BE2C (cell line): Measurements from ENCODE around the gene MAPKAP1.
A peak's percentile ranks its signal among the peaks of the same experiment; 100 is the strongest.

Experiments used
- DNase-seq: peaks from one replicate; pipeline ENCODE4 v3.0.0-alpha.2; 2020
- H3K27me3 ChIP-seq: fragments of 250-450 bp; sonication (Bioruptor Pico); 2 replicates; pipeline ENCODE4 v1.5.1; 2020; ENCODE audit warnings: mild to moderate bottlenecking
- H3K36me3 ChIP-seq: fragments of 250-450 bp; sonication (Bioruptor Pico); 2 replicates; pipeline ENCODE4 v1.5.1; 2020; ENCODE audit warnings: mild to moderate bottlenecking
- H3K4me1 ChIP-seq: fragments of 250-450 bp; sonication (Bioruptor Pico); 2 replicates; pipeline ENCODE4 v1.5.1; 2020
- H3K4me3 ChIP-seq: 2 replicates; pipeline ENCODE4 v1.5.1; 2011; ENCODE audit warnings: low read depth, low read length
- H3K9me3 ChIP-seq: fragments of 250-450 bp; sonication (Bioruptor Pico); 2 replicates; pipeline ENCODE4 v1.5.1; 2020
- TF ChIP-seq, protein P1 (sequence below): IDR thresholded peaks from 2 replicates; pipeline ENCODE4 v1.5.1; 2012; ENCODE audit warnings: mild to moderate bottlenecking, low read depth, low read length

Gene MAPKAP1

DNA sequence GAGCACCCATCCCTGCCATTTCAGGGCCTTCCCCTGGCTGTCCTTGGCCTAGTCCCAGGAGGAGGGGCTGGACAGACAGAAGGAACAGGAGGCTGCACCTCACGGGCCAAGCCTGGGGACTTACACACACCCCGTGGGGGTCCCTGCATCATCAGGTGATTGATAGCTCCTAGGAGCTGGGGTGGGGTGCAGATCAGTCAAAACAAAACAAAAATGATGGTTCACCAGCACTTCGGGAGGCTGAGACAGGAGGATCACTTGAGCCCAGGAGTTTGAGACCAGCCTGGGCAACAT, 276.0 kb downstream of the MAPKAP1 start:
- TF ChIP-seq, protein P1, sequence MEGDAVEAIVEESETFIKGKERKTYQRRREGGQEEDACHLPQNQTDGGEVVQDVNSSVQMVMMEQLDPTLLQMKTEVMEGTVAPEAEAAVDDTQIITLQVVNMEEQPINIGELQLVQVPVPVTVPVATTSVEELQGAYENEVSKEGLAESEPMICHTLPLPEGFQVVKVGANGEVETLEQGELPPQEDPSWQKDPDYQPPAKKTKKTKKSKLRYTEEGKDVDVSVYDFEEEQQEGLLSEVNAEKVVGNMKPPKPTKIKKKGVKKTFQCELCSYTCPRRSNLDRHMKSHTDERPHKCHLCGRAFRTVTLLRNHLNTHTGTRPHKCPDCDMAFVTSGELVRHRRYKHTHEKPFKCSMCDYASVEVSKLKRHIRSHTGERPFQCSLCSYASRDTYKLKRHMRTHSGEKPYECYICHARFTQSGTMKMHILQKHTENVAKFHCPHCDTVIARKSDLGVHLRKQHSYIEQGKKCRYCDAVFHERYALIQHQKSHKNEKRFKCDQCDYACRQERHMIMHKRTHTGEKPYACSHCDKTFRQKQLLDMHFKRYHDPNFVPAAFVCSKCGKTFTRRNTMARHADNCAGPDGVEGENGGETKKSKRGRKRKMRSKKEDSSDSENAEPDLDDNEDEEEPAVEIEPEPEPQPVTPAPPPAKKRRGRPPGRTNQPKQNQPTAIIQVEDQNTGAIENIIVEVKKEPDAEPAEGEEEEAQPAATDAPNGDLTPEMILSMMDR, result no peak
- DNase-seq, result no peak
- Histone ChIP-seq H3K4me1 (peaks cover 9% of the 10 kb centered on the region), H3K4me3 (no peak overlapping the region), H3K36me3 (no peaks in the 10 kb centered on the region), H3K9me3 (no peaks in the 10 kb centered on the region), H3K27me3 (no peaks in the 10 kb centered on the region)

DNA sequence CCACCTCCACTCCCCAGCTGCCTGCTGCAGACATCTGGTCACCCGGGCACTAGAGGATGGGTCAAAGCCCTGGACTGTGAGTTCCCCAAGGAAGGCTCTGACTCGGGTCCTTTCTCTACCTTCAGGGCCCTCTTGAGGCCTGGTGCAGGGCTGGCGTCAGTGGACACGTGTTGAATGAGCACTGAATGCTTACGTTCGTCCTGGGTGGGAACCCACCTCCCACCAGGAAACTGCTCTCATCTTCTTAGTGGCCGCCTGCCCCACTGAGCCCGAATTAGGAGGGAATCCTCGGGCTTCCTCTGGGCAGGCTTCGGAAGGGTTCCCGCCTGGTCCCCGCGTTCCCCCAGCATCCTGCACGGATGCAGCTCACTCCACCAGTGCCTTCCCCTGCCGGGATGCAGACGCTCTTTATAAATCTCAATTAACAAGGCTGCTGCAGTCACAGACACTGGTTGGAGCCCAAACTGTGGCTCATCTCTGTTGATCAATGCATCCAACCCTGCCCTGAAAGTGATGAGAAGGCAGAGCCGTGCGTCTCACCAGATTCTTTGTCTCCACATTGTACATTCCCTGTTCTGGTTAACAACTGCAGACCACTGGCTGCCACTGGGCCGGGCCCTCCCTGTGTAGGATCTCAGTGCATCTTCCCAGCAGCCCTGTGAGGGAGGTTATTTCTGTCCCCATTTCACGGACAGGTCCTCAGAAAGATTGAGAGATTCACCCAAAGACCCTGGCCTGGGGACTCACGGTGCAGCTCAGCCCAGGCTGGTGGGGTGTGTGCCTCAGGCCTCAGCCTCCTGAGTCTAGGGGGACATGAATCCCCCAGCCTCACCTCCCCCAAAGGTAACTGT, 276.6 kb downstream of the MAPKAP1 start:
- Histone ChIP-seq H3K27me3 (no peaks in the 10 kb centered on the region), H3K9me3 (no peaks in the 10 kb centered on the region), H3K36me3 (no peaks in the 10 kb centered on the region), H3K4me3 (no peak overlapping the region), H3K4me1 (peaks cover 9% of the 10 kb centered on the region)
- no peak for DNase-seq
- TF ChIP-seq, protein P1, result no peak

DNA sequence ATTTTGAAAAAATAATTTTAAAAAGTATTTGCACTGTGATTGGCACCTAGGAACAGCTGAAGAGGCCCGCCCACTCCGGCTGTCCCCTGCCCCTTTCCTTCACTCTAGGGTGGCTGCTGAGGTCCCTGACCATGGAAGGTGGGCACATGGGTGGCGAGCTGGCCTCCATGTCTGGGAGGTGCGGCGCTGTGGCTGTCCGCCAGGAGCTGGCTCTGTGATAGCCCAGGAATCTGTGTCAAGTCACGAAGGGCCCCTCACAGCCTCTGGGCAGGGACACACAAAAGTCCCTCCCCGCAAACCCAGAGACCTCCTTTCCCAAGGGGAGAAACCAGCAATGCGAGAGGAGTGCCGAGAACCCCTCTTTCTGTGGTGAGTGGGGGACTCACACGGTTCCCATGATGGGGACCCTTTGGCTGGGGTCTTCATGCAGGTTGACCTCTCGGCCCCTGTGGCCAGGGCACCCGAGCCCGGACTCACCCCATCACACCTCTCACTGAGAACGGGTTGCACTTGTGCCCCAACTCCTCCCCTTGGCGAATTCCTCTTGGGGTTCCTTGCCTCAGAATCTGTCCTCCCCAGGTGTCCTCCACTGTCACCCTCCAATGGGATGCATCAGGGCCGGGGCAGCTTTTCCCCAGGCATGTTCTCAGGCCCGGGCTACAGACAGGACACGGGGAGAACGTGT, 277.4 kb downstream of the MAPKAP1 start:
- Histone ChIP-seq H3K27me3 (no peaks in the 10 kb centered on the region), H3K4me1 (peaks cover 9% of the 10 kb centered on the region), H3K9me3 (no peaks in the 10 kb centered on the region), H3K36me3 (no peaks in the 10 kb centered on the region), H3K4me3 (no peak overlapping the region)
- no peak for DNase-seq
- TF ChIP-seq, protein P1, result no peak

DNA sequence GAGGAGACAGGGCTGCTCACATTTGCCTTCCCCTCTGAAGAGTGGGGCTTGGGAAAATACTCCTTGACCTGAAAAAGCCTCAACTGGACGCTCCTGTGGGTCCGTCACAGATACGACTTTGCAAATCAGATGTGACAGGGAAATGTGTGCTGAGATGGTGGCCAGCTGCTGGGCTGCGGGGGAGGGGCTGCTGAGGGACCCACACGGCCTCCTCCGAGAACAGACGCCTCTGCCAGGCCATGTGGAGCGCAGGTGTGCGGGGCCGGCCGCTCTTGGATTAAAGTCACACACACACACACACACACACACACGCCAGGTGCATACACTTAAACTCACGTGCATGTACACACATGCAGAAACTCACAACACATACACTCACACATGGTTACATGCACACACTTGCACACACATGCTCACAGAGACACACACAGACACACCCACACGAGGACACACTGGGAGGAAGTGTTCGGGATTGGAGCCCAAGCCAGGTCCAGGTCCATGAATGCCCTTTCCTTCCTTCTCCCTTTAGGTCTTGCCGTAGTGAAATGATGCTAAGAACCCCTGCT, 278.0 kb downstream of the MAPKAP1 start:
- H3K4me3 ChIP-seq, result no peak overlapping the region
- H3K9me3 ChIP-seq, result no peaks in the 10 kb centered on the region
- H3K27me3 ChIP-seq, result no peaks in the 10 kb centered on the region
- DNase-seq, result peak; percentile 72
- TF ChIP-seq, protein P1, result no peak
- H3K4me1 ChIP-seq, result peaks cover 9% of the 10 kb centered on the region
- H3K36me3 ChIP-seq, result no peaks in the 10 kb centered on the region

DNA sequence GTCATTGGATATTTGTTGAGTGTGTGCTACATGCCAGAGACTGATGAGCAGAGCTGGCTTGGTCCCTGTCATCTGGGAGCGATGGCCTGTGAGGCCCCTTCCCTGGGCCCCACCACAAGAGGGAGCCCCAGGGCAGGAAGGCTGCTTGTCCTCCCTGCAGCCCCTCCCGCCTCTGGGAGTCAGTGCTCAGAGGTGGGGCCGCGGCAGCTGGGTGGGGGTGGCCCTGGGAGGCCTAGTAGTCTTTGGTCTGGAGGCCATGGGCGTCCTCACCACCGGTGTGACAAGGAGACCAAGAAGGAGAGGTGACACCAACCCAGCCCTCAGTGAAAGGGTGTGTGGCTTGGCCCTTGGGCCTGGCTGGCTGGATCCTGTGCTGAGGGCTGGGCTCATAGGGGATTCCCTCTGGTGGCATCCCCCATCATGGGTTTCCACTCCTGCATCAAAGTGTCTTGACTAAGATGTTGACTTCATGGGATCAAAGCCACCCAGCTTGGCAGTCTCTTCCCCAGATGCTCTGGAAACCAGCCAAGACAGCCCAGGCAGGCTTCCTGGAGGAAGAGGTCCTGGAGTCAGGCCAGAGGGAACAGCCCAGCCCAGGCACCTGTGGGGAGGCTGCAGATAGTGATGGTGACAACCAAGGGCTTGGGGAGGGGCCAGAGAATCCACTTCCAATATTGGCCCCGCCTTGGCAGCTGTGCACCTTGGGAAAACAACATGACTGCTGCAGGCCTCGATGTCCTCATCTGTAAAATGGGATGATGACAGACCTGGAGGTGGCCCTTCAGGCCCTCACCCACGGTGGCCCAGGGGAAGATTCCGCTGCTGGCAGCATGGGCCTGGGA, 278.7 kb downstream of the MAPKAP1 start:
- TF ChIP-seq, protein P1, result peak; percentile 59
- no peaks in the 10 kb centered on the region for H3K27me3 ChIP-seq
- peak; percentile 51 for DNase-seq
- no peaks in the 10 kb centered on the region for H3K9me3 ChIP-seq
- H3K36me3 ChIP-seq, result no peaks in the 10 kb centered on the region
- H3K4me3 ChIP-seq, result no peak overlapping the region
- H3K4me1 ChIP-seq, result peaks cover 9% of the 10 kb centered on the region
